Activated naive CD4-positive, alpha-beta T cell treated with anti-CD3 and anti-CD28 coated beads, Interleukin-2, amount 50 U/mL, for 72 hours (primary cell): ENCODE measurements around the gene SUSD2. TPM values are rescaled to one million over a fixed set of nuclear protein-coding genes. Genes with fewer than 3 reads are reported as not detected.

ENCODE experiments used
- ATAC-seq, 2 donors: fragments of 150-1000 bp; cut with Tn5 transposase; 2 replicates each; pipeline ENCODE4 v1.10.0; 2021; ENCODE audit warnings: mild to moderate bottlenecking in 2 of 2, moderate library complexity in 2 of 2
- DNase-seq, 2 donors: peaks; one replicate each; pipeline ENCODE4 v3.0.0; 2021 to 2022; ENCODE audit warnings: low spot score in 2 of 2
- H3K27ac Mint-ChIP-seq, 2 donors: one replicate each; pipeline ENCODE4 v1.8.0; 2022; ENCODE audit warnings: mild to moderate bottlenecking in 2 of 2, mixed read lengths in 2 of 2
- H3K36me3 Mint-ChIP-seq, 2 donors: one replicate each; pipeline ENCODE4 v1.8.0; 2022; ENCODE audit warnings: mixed read lengths in 2 of 2
- H3K9me3 Mint-ChIP-seq, 2 donors: one replicate each; pipeline ENCODE4 v1.8.0; 2022; ENCODE audit warnings: mixed read lengths in 2 of 2
- total RNA-seq, 2 donors: library from RNA; stranded (reverse); gene quantifications; one replicate each; pipeline ENCODE4 v1.2.3, GENCODE V29; 2022

SUSD2 gene
- total RNA-seq, 2 donors from 2014 or later: 0.20 to 1.6 TPM

- Mint-ChIP-seq H3K36me3 (no peaks in the 10 kb centered on the region), H3K27ac (peak overlapping the region in 1 of 2 donors; percentile 15), H3K9me3 (no peaks in the 10 kb centered on the region)
- ATAC-seq (no peak), DNase-seq (no peak)
Measured at GRCh38 chr22:24164243-24164642, 17.0 kb upstream of the SUSD2 start.

- DNase-seq (no peak), ATAC-seq (no peak)
- Mint-ChIP-seq H3K27ac (peak overlapping the region in 1 of 2 donors; percentile 57), H3K9me3 (no peaks in the 10 kb centered on the region), H3K36me3 (no peaks in the 10 kb centered on the region)
Measured at GRCh38 chr22:24164940-24165339, 16.3 kb upstream of the SUSD2 start.

- ATAC-seq: peak in 1 of 2 donors; percentile 72
- H3K9me3 Mint-ChIP-seq: no peaks in the 10 kb centered on the region
Measured at GRCh38 chr22:24165673-24166072, 15.6 kb upstream of the SUSD2 start.

GRCh38 chr22:24166811-24167210 lies 14.5 kb upstream of the SUSD2 start:
- ATAC-seq: no peak
- no peaks in the 10 kb centered on the region for H3K9me3 Mint-ChIP-seq

More at GRCh38 chr22:24165673-24166072, 15.6 kb upstream of the SUSD2 start:
- Mint-ChIP-seq H3K36me3 (no peaks in the 10 kb centered on the region), H3K27ac (peak overlapping the region; percentile 67 to 84)
- DNase-seq: no peak

GRCh38 chr22:24169439-24170058 lies 11.7 kb upstream of the SUSD2 start:
- ATAC-seq (no peak), DNase-seq (no peak)
- no peaks in the 10 kb centered on the region for H3K9me3 Mint-ChIP-seq
- no peaks in the 10 kb centered on the region for H3K36me3 Mint-ChIP-seq
- peak overlapping the region; percentile 22 to 50 for H3K27ac Mint-ChIP-seq

More at GRCh38 chr22:24166811-24167210, 14.5 kb upstream of the SUSD2 start:
- Mint-ChIP-seq H3K27ac (peak overlapping the region; percentile 18 to 66), H3K36me3 (no peaks in the 10 kb centered on the region)
- DNase-seq: no peak

GRCh38 chr22:24170188-24170587 lies 11.1 kb upstream of the SUSD2 start:
- Mint-ChIP-seq H3K27ac (peak overlapping the region in 1 of 2 donors; percentile 75), H3K36me3 (no peaks in the 10 kb centered on the region)
- DNase-seq: no peak

GRCh38 chr22:24170632-24171031 lies 10.7 kb upstream of the SUSD2 start:
- no peaks in the 10 kb centered on the region for H3K36me3 Mint-ChIP-seq
- peak overlapping the region; percentile 75 to 77 for H3K27ac Mint-ChIP-seq
- ATAC-seq (no peak), DNase-seq (no peak)
- H3K9me3 Mint-ChIP-seq: no peaks in the 10 kb centered on the region

More at GRCh38 chr22:24170188-24170587, 11.1 kb upstream of the SUSD2 start:
- H3K9me3 Mint-ChIP-seq: no peaks in the 10 kb centered on the region
- no peak for ATAC-seq

GRCh38 chr22:24171822-24172221 lies 9.5 kb upstream of the SUSD2 start:
- Mint-ChIP-seq H3K27ac (peak overlapping the region in 1 of 2 donors; percentile 56), H3K9me3 (no peaks in the 10 kb centered on the region), H3K36me3 (no peaks in the 10 kb centered on the region)
- ATAC-seq (no peak), DNase-seq (no peak)

GRCh38 chr22:24175160-24175808 lies 6.0 kb upstream of the SUSD2 start:
- peak in 1 of 2 donors; percentile 72 for DNase-seq
- Mint-ChIP-seq H3K9me3 (no peaks in the 10 kb centered on the region), H3K36me3 (no peaks in the 10 kb centered on the region), H3K27ac (peak overlapping the region; percentile 14 to 69)
- ATAC-seq: peak; percentile 47 to 72

GRCh38 chr22:24176040-24176439 lies 5.2 kb upstream of the SUSD2 start:
- Mint-ChIP-seq H3K9me3 (no peaks in the 10 kb centered on the region), H3K27ac (peak overlapping the region; percentile 14 to 69), H3K36me3 (no peaks in the 10 kb centered on the region)
- no peak for DNase-seq
- ATAC-seq: no peak

GRCh38 chr22:24176630-24177029 lies 4.7 kb upstream of the SUSD2 start:
- H3K36me3 Mint-ChIP-seq: no peaks in the 10 kb centered on the region
- ATAC-seq (no peak), DNase-seq (no peak)
- no peaks in the 10 kb centered on the region for H3K9me3 Mint-ChIP-seq
- no peak overlapping the region for H3K27ac Mint-ChIP-seq

- no peak for ATAC-seq
- Mint-ChIP-seq H3K36me3 (no peaks in the 10 kb centered on the region), H3K9me3 (no peaks in the 10 kb centered on the region), H3K27ac (no peak overlapping the region)
- no peak for DNase-seq
Measured at GRCh38 chr22:24177045-24177444, 4.2 kb upstream of the SUSD2 start.

GRCh38 chr22:24177456-24177855 lies 3.8 kb upstream of the SUSD2 start:
- ATAC-seq (no peak), DNase-seq (no peak)
- no peaks in the 10 kb centered on the region for H3K36me3 Mint-ChIP-seq
- no peaks in the 10 kb centered on the region for H3K9me3 Mint-ChIP-seq
- no peak overlapping the region for H3K27ac Mint-ChIP-seq

GRCh38 chr22:24178021-24178431 lies 3.3 kb upstream of the SUSD2 start:
- DNase-seq (no peak), ATAC-seq (no peak)
- H3K27ac Mint-ChIP-seq: no peak overlapping the region
- no peaks in the 10 kb centered on the region for H3K9me3 Mint-ChIP-seq
- no peaks in the 10 kb centered on the region for H3K36me3 Mint-ChIP-seq

GRCh38 chr22:24178502-24179440 lies 2.5 kb upstream of the SUSD2 start:
- H3K27ac Mint-ChIP-seq: peak overlapping the region; percentile 49 to 63
- ATAC-seq (no peak), DNase-seq (no peak)
- H3K9me3 Mint-ChIP-seq: no peaks in the 10 kb centered on the region
- H3K36me3 Mint-ChIP-seq: no peaks in the 10 kb centered on the region

- Mint-ChIP-seq H3K27ac (peak overlapping the region; percentile 49 to 55), H3K36me3 (no peaks in the 10 kb centered on the region), H3K9me3 (no peaks in the 10 kb centered on the region)
- ATAC-seq (no peak), DNase-seq (no peak)
Measured at GRCh38 chr22:24179478-24180210, 1.6 kb upstream of the SUSD2 start.
